ENCODE results near the gene GPRIN2. TPM values are rescaled to one million over a fixed set of nuclear protein-coding genes. Genes with fewer than 3 reads are reported as not detected.
"Not testable (repeated sequence)": the region's sequence is repeated elsewhere in the genome, so short reads cannot be mapped to it uniquely, and the experiment has no call there.

GPRIN2 gene
- polyA plus RNA-seq, 1 donor: 10.3 TPM

- Histone ChIP-seq H3K36me3 (ENCODE audit: control insufficient read depth, insufficient read depth, low read length) (no peaks in the 10 kb centered on the region), H3K27ac (ENCODE audit: low read length) (no peak overlapping the region), H3K9me3 (ENCODE audit: control insufficient read depth, low read depth, low read length) (no peaks in the 10 kb centered on the region), H3K4me3 (ENCODE audit: low read length) (no peak overlapping the region), H3K4me1 (ENCODE audit: control insufficient read depth, insufficient read depth, low read length) (no peaks in the 10 kb centered on the region), H3K27me3 (ENCODE audit: control insufficient read depth, insufficient read depth, low read length) (no peaks in the 10 kb centered on the region)
- 47% methylated on average over 3 of the region's 11 CpGs for WGBS (ENCODE audit: insufficient coverage, low lambda C conversion rate)
- no peak for DNase-seq
These were observed 39.6 kb downstream of the GPRIN2 start for GRCh38 chr10:46516660-46517416.

- no peaks in the 10 kb centered on the region for H3K4me1 ChIP-seq (ENCODE audit: control insufficient read depth, insufficient read depth, low read length)
- DNase-seq: no peak
These were observed 40.7 kb downstream of the GPRIN2 start for GRCh38 chr10:46515793-46516192.

DNA sequence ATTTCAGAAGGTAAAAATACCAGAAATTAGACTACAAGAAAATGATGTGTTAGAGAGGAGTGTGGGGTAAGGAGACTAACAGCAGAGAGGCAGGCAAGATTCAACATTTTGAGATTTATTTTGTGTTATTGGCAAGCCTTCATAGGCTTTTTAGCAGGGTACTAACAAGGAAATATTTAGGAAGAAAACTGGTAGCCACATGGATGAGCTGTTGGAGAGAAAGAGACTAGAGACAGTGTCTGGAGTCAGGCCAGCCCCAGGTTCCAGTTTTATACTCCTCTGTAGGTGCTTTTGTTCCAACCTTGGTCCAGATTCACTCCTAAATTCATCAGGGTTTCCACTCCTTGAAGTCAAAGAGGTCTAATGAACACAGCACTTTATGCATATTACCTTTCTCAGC is 41.1 kb downstream of the GPRIN2 start:
- Histone ChIP-seq H3K4me1 (ENCODE audit: control insufficient read depth, insufficient read depth, low read length) (no peaks in the 10 kb centered on the region), H3K27me3 (ENCODE audit: control insufficient read depth, insufficient read depth, low read length) (no peaks in the 10 kb centered on the region), H3K27ac (ENCODE audit: low read length) (no peak overlapping the region), H3K9me3 (ENCODE audit: control insufficient read depth, low read depth, low read length) (no peaks in the 10 kb centered on the region), H3K36me3 (ENCODE audit: control insufficient read depth, insufficient read depth, low read length) (no peaks in the 10 kb centered on the region), H3K4me3 (ENCODE audit: low read length) (no peak overlapping the region)
- DNase-seq: no peak

More at GRCh38 chr10:46515793-46516192, 40.7 kb downstream of the GPRIN2 start:
- Histone ChIP-seq H3K9me3 (ENCODE audit: control insufficient read depth, low read depth, low read length) (no peaks in the 10 kb centered on the region), H3K36me3 (ENCODE audit: control insufficient read depth, insufficient read depth, low read length) (no peaks in the 10 kb centered on the region), H3K27ac (ENCODE audit: low read length) (no peak overlapping the region), H3K27me3 (ENCODE audit: control insufficient read depth, insufficient read depth, low read length) (no peaks in the 10 kb centered on the region), H3K4me3 (ENCODE audit: low read length) (no peak overlapping the region)
- 100% methylated on average over 1 of the region's 3 CpGs for WGBS (ENCODE audit: insufficient coverage, low lambda C conversion rate)

- no peaks in the 10 kb centered on the region for H3K4me1 ChIP-seq (ENCODE audit: control insufficient read depth, insufficient read depth, low read length)
- H3K9me3 ChIP-seq (ENCODE audit: control insufficient read depth, low read depth, low read length): no peaks in the 10 kb centered on the region
- no peak for DNase-seq
- H3K36me3 ChIP-seq (ENCODE audit: control insufficient read depth, insufficient read depth, low read length): no peaks in the 10 kb centered on the region
- H3K27ac ChIP-seq (ENCODE audit: low read length): no peak overlapping the region
- H3K4me3 ChIP-seq (ENCODE audit: low read length): no peak overlapping the region
- WGBS (ENCODE audit: insufficient coverage, low lambda C conversion rate): 74% methylated on average over 3 of the region's 3 CpGs
- no peaks in the 10 kb centered on the region for H3K27me3 ChIP-seq (ENCODE audit: control insufficient read depth, insufficient read depth, low read length)
These were observed 41.6 kb downstream of the GPRIN2 start for GRCh38 chr10:46514899-46515298.

DNA sequence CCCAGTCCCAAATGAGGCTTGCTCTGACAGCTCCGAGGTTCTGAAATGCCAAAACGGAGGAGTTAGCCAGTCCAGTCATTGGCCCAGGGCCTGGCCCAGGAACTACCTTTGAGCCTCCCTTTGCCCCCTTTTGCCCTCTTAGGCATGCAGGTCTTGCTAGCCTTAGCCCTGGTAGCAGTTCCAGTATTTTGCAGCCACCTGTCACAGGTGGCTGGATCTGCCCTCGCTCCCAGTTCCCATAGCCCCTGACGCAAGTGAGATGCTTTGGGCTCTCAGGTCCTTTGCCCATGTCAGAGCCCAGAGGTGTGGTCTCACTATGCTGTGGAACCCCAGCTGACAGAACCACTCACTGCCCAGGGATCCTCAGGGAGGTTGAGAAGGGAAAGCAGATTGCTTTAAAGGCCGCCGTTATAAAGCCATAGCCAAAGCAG is 42.0 kb downstream of the GPRIN2 start:
- DNase-seq: no peak
- Histone ChIP-seq H3K4me3 (ENCODE audit: low read length) (no peak overlapping the region), H3K27me3 (ENCODE audit: control insufficient read depth, insufficient read depth, low read length) (no peaks in the 10 kb centered on the region), H3K9me3 (ENCODE audit: control insufficient read depth, low read depth, low read length) (no peaks in the 10 kb centered on the region), H3K4me1 (ENCODE audit: control insufficient read depth, insufficient read depth, low read length) (no peaks in the 10 kb centered on the region), H3K36me3 (ENCODE audit: control insufficient read depth, insufficient read depth, low read length) (no peaks in the 10 kb centered on the region), H3K27ac (ENCODE audit: low read length) (no peak overlapping the region)
- WGBS (ENCODE audit: insufficient coverage, low lambda C conversion rate): 80% methylated on average over 2 of the region's 6 CpGs

GRCh38 chr10:46513333-46513732 is 43.1 kb downstream of the GPRIN2 start:
- not testable (repeated sequence) for H3K27me3 ChIP-seq (ENCODE audit: control insufficient read depth, insufficient read depth, low read length); H3K4me3 ChIP-seq (ENCODE audit: low read length); H3K4me1 ChIP-seq (ENCODE audit: control insufficient read depth, insufficient read depth, low read length); DNase-seq; H3K9me3 ChIP-seq (ENCODE audit: control insufficient read depth, low read depth, low read length); H3K36me3 ChIP-seq (ENCODE audit: control insufficient read depth, insufficient read depth, low read length); H3K27ac ChIP-seq (ENCODE audit: low read length)
- WGBS (ENCODE audit: insufficient coverage, low lambda C conversion rate): no CpG with 5 or more reads among the region's 8 CpGs

DNA sequence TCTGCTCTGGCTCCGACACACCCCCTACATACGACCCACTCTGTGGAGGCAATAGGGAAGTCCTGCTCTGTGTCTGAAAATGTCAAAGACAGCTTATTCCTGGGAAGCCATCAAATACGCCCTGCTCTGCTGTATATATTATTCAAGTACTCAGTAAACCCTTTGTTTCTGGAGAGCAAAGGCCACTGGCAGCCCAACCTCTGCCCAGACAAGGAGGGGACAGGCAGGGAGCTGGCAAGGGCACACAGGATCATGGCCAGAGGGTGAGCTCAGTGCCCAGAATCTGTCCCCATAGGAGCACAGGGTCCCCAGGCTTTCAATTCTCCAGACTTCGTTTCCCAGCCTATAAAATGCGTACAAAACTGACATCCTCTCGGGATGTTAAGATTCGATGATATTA is 43.7 kb downstream of the GPRIN2 start:
- not testable (repeated sequence) for H3K27me3 ChIP-seq (ENCODE audit: control insufficient read depth, insufficient read depth, low read length); H3K36me3 ChIP-seq (ENCODE audit: control insufficient read depth, insufficient read depth, low read length); H3K27ac ChIP-seq (ENCODE audit: low read length); DNase-seq; H3K9me3 ChIP-seq (ENCODE audit: control insufficient read depth, low read depth, low read length); H3K4me3 ChIP-seq (ENCODE audit: low read length); H3K4me1 ChIP-seq (ENCODE audit: control insufficient read depth, insufficient read depth, low read length)
- no CpG with 5 or more reads among the region's 7 CpGs for WGBS (ENCODE audit: insufficient coverage, low lambda C conversion rate)

GRCh38 chr10:46512002-46512401 is 44.5 kb downstream of the GPRIN2 start:
- not testable (repeated sequence) for H3K27me3 ChIP-seq (ENCODE audit: control insufficient read depth, insufficient read depth, low read length); H3K36me3 ChIP-seq (ENCODE audit: control insufficient read depth, insufficient read depth, low read length); DNase-seq; H3K27ac ChIP-seq (ENCODE audit: low read length); H3K4me1 ChIP-seq (ENCODE audit: control insufficient read depth, insufficient read depth, low read length); H3K9me3 ChIP-seq (ENCODE audit: control insufficient read depth, low read depth, low read length); H3K4me3 ChIP-seq (ENCODE audit: low read length)
- WGBS (ENCODE audit: insufficient coverage, low lambda C conversion rate): no CpG with 5 or more reads among the region's 5 CpGs

Other genes with a start within 250 kb of the GPRIN2 start
- 7.9 TPM for gene ANXA8L1, start 180.9 kb downstream of the GPRIN2 start, polyA plus RNA-seq
- 1.8 TPM for gene NPY4R, start 90.7 kb downstream of the GPRIN2 start, polyA plus RNA-seq
- 2.5 TPM for gene SYT15, start 22.5 kb upstream of the GPRIN2 start, polyA plus RNA-seq